ENCODE results near the gene CCDC112.

CCDC112 gene

GRCh38 chr5:115231598-115231997, 64.9 kb downstream of the CCDC112 start:
- no peaks in the 10 kb centered on the region for H3K9me3 ChIP-seq (ENCODE audit: control insufficient read depth, insufficient read depth, low read length)
- WGBS (ENCODE audit: insufficient coverage, insufficient read length): no CpG with 5 or more reads among the region's 4 CpGs
- DNase-seq (ENCODE audit: low read depth, low spot score): no peak
- no peak overlapping the region for H3K4me3 ChIP-seq (ENCODE audit: low read length)
- no peaks in the 10 kb centered on the region for H3K27me3 ChIP-seq (ENCODE audit: control insufficient read depth, insufficient read depth, low read length)
- no peaks in the 10 kb centered on the region; the same call in 1 of the 2 replicates for H3K36me3 ChIP-seq (ENCODE audit: control insufficient read depth, insufficient read depth, low read length)
- no peaks in the 10 kb centered on the region for H3K4me1 ChIP-seq (ENCODE audit: control insufficient read depth, insufficient read depth, low read length)
- H3K27ac ChIP-seq (ENCODE audit: low read length): no peak overlapping the region

DNA sequence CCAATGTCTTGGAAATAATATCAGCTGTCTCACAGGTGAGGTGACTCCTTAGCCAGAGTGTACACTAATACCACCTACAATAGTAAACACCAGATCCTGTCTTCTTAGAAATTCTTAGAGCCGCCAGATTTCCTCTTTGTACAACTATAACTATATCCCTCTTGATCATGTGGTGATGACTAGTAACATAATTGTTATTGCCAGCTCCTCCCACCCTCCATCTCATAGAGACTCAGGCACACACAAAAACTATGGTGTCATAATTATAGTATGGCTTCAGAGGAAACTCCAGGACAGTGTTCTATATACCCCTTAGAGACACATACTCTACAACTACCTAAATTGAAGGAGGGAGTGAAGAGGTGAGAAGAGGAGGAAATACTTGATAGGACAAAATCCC, 66.8 kb downstream of the CCDC112 start:
- H3K27ac ChIP-seq (ENCODE audit: low read length): no peak overlapping the region
- no peaks in the 10 kb centered on the region for H3K4me1 ChIP-seq (ENCODE audit: control insufficient read depth, insufficient read depth, low read length)
- H3K4me3 ChIP-seq (ENCODE audit: low read length): no peak overlapping the region
- no peaks in the 10 kb centered on the region for H3K9me3 ChIP-seq (ENCODE audit: control insufficient read depth, insufficient read depth, low read length)
- H3K27me3 ChIP-seq (ENCODE audit: control insufficient read depth, insufficient read depth, low read length): no peaks in the 10 kb centered on the region
- DNase-seq (ENCODE audit: low read depth, low spot score): no peak
- H3K36me3 ChIP-seq (ENCODE audit: control insufficient read depth, insufficient read depth, low read length): no peaks in the 10 kb centered on the region; the same call in 1 of the 2 replicates
- WGBS (ENCODE audit: insufficient coverage, insufficient read length): no CpG with 5 or more reads among the region's 1 CpG

DNA sequence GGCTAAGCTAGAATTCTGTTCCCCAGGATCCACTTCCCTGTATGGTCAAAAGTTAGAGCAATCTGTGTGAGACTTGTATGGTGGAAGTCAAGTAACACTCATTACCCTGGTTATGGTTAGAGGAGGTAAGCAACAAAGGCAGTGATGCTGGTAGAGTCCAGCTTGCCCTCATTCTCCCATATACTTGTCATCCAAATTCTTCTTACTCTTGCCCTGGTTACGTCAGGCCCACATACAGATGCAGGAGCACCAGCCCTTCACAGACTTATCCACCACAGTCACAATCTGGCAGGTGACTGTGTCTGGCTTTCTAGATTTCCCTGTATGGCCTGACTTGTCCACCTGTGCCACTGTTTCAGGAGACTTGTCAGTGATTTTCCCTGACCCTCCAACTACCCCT, 69.2 kb downstream of the CCDC112 start:
- WGBS (ENCODE audit: insufficient coverage, insufficient read length): no CpG with 5 or more reads among the region's 1 CpG
- Histone ChIP-seq H3K36me3 (ENCODE audit: control insufficient read depth, insufficient read depth, low read length) (no peaks in the 10 kb centered on the region; the same call in 1 of the 2 replicates), H3K27me3 (ENCODE audit: control insufficient read depth, insufficient read depth, low read length) (no peaks in the 10 kb centered on the region), H3K27ac (ENCODE audit: low read length) (no peak overlapping the region), H3K9me3 (ENCODE audit: control insufficient read depth, insufficient read depth, low read length) (no peaks in the 10 kb centered on the region), H3K4me1 (ENCODE audit: control insufficient read depth, insufficient read depth, low read length) (no peaks in the 10 kb centered on the region), H3K4me3 (ENCODE audit: low read length) (no peak overlapping the region)
- no peak for DNase-seq (ENCODE audit: low read depth, low spot score)
